Astrocyte of the cerebellum (primary cell): ENCODE results near the gene CERS5.
A peak's percentile ranks its signal among the peaks of the same experiment; 100 is the strongest.

Source experiments
- DNase-seq: peaks from one replicate; pipeline ENCODE4 v3.0.0-alpha.2; 2011; ENCODE audit warnings: low read depth
- H3K4me3 ChIP-seq: 2 replicates; pipeline ENCODE4 v1.5.1; 2011; ENCODE audit warnings: mild to moderate bottlenecking, low read depth, low read length, moderate library complexity
- CTCF ChIP-seq: IDR thresholded peaks from 2 replicates; pipeline ENCODE4 v1.5.1; 2012; ENCODE audit warnings: low read length, low read depth, moderate library complexity, mild to moderate bottlenecking; ENCODE audit errors: missing control alignments
- in situ Hi-C: cut with HindIII; loops from 2 replicates; pipeline ENCODE4 v1.10.0; 2017; ENCODE audit warnings: low sequenced_read_pairs

CERS5 gene

GRCh38 chr12:50182461-50182860 lies 15.3 kb upstream of the CERS5 start:
- no peak for DNase-seq
- H3K4me3 ChIP-seq: no peak overlapping the region
- in situ Hi-C loops: no loop called here
- TF ChIP-seq CTCF: no peak

- TF ChIP-seq CTCF: no peak
- DNase-seq: no peak
- in situ Hi-C loops: no loop called here
- no peak overlapping the region for H3K4me3 ChIP-seq
These were observed 14.5 kb upstream of the CERS5 start for GRCh38 chr12:50181691-50182090.

- H3K4me3 ChIP-seq: no peak overlapping the region
- no peak for TF ChIP-seq CTCF
- no peak for DNase-seq
- in situ Hi-C loops: no loop called here
These were observed 8.5 kb upstream of the CERS5 start for GRCh38 chr12:50175716-50176026.

- in situ Hi-C loops: no loop called here
- peak; percentile 87 for DNase-seq
- TF ChIP-seq CTCF: peak; percentile 42
These were observed 8.0 kb upstream of the CERS5 start for GRCh38 chr12:50174971-50175715.

GRCh38 chr12:50166799-50167048 lies 445 bp downstream of the CERS5 start:
- no peak for DNase-seq
- in situ Hi-C loops: no loop called here
- no peak for TF ChIP-seq CTCF
- peak overlapping the region; percentile 89 for H3K4me3 ChIP-seq

More at GRCh38 chr12:50174971-50175715, 8.0 kb upstream of the CERS5 start:
- no peak overlapping the region for H3K4me3 ChIP-seq

GRCh38 chr12:50164963-50165362 lies 2.2 kb downstream of the CERS5 start:
- H3K4me3 ChIP-seq: no peak overlapping the region
- in situ Hi-C loops: no loop called here
- no peak for TF ChIP-seq CTCF
- DNase-seq: no peak

- no peak for TF ChIP-seq CTCF
- in situ Hi-C loops: no loop called here
- no peak overlapping the region for H3K4me3 ChIP-seq
- no peak for DNase-seq
These were observed 4.9 kb downstream of the CERS5 start for GRCh38 chr12:50162230-50162629.
